Activated CD4-positive, alpha-beta T cell treated with anti-CD3 and anti-CD28 coated beads, Interleukin-2, amount 10 ng/mL, durations not matched to agents 24 days and 14 days (primary cell): Measurements from ENCODE around the gene CDH4. TPM values are rescaled to one million over a fixed set of nuclear protein-coding genes. Genes with fewer than 3 reads are reported as not detected.

Experiments
- DNase-seq: peaks from one replicate; pipeline ENCODE4 v3.0.0; 2022
- H3K27ac Mint-ChIP-seq: one replicate; pipeline ENCODE4 v1.8.0; 2022; ENCODE audit warnings: mild to moderate bottlenecking, mixed read lengths
- H3K27me3 Mint-ChIP-seq: one replicate; pipeline ENCODE4 v1.8.0; 2022; ENCODE audit warnings: mixed read lengths
- H3K36me3 Mint-ChIP-seq: one replicate; pipeline ENCODE4 v1.8.0; 2022; ENCODE audit warnings: low read depth, mild to moderate bottlenecking, mixed read lengths
- H3K4me1 Mint-ChIP-seq: one replicate; pipeline ENCODE4 v1.8.0; 2021; ENCODE audit warnings: mixed read lengths
- H3K4me3 Mint-ChIP-seq: one replicate; pipeline ENCODE4 v1.8.0; 2022; ENCODE audit warnings: mild to moderate bottlenecking, moderate library complexity, mixed read lengths
- H3K9me3 Mint-ChIP-seq: one replicate; pipeline ENCODE4 v1.8.0; 2021; ENCODE audit warnings: mixed read lengths
- intact Hi-C: fragments of 100-400 bp; cut with micrococcal nuclease; formaldehyde crosslinking; loops from one replicate; pipeline ENCODE4 v1.15.1; 2023
- total RNA-seq: library from RNA; stranded (reverse); gene quantifications from 2 replicates; pipeline ENCODE4 v1.2.3, GENCODE V29; 2022

The CDH4 gene
- total RNA-seq, 1 donor from 2014 or later: not detected

GRCh38 chr20:61650912-61651733, 399.1 kb downstream of the CDH4 start:
- DNase-seq: no peak

GRCh38 chr20:61652146-61652545, 400.1 kb downstream of the CDH4 start:
- no peaks in the 10 kb centered on the region for H3K36me3 Mint-ChIP-seq
- H3K4me3 Mint-ChIP-seq: no peak overlapping the region
- H3K4me1 Mint-ChIP-seq: no peaks in the 10 kb centered on the region
- DNase-seq: no peak
- no peak overlapping the region for H3K27ac Mint-ChIP-seq
- no peaks in the 10 kb centered on the region for H3K9me3 Mint-ChIP-seq
- intact Hi-C loops: no loop called here
- H3K27me3 Mint-ChIP-seq: no peaks in the 10 kb centered on the region

More at GRCh38 chr20:61650912-61651733, 399.1 kb downstream of the CDH4 start:
- intact Hi-C loops: no loop called here
- Mint-ChIP-seq H3K27me3 (no peaks in the 10 kb centered on the region), H3K4me3 (no peak overlapping the region), H3K4me1 (no peaks in the 10 kb centered on the region), H3K36me3 (no peaks in the 10 kb centered on the region), H3K9me3 (no peaks in the 10 kb centered on the region), H3K27ac (no peak overlapping the region)

GRCh38 chr20:61654726-61655125, 402.7 kb downstream of the CDH4 start:
- no peak overlapping the region for H3K27ac Mint-ChIP-seq
- no peaks in the 10 kb centered on the region for H3K9me3 Mint-ChIP-seq
- DNase-seq: no peak
- no peaks in the 10 kb centered on the region for H3K4me1 Mint-ChIP-seq
- H3K27me3 Mint-ChIP-seq: no peaks in the 10 kb centered on the region
- H3K4me3 Mint-ChIP-seq: no peak overlapping the region
- H3K36me3 Mint-ChIP-seq: no peaks in the 10 kb centered on the region
- intact Hi-C loops: no loop called here

- intact Hi-C loops: no loop called here
- DNase-seq: no peak
- no peaks in the 10 kb centered on the region for H3K9me3 Mint-ChIP-seq
- H3K27me3 Mint-ChIP-seq: no peaks in the 10 kb centered on the region
- no peaks in the 10 kb centered on the region for H3K4me1 Mint-ChIP-seq
- no peaks in the 10 kb centered on the region for H3K36me3 Mint-ChIP-seq
- no peak overlapping the region for H3K4me3 Mint-ChIP-seq
- no peak overlapping the region for H3K27ac Mint-ChIP-seq
Measured at GRCh38 chr20:61655591-61655990, 403.5 kb downstream of the CDH4 start.

GRCh38 chr20:61656198-61656597, 404.1 kb downstream of the CDH4 start:
- H3K27ac Mint-ChIP-seq: no peak overlapping the region
- no peaks in the 10 kb centered on the region for H3K9me3 Mint-ChIP-seq
- H3K36me3 Mint-ChIP-seq: no peaks in the 10 kb centered on the region
- intact Hi-C loops: no loop called here
- DNase-seq: no peak
- no peaks in the 10 kb centered on the region for H3K27me3 Mint-ChIP-seq
- no peak overlapping the region for H3K4me3 Mint-ChIP-seq
- no peaks in the 10 kb centered on the region for H3K4me1 Mint-ChIP-seq

GRCh38 chr20:61657721-61658377, 405.8 kb downstream of the CDH4 start:
- H3K27me3 Mint-ChIP-seq: no peaks in the 10 kb centered on the region
- intact Hi-C loops: no loop called here
- no peaks in the 10 kb centered on the region for H3K9me3 Mint-ChIP-seq
- H3K4me1 Mint-ChIP-seq: no peaks in the 10 kb centered on the region
- no peak for DNase-seq
- no peak overlapping the region for H3K4me3 Mint-ChIP-seq
- H3K27ac Mint-ChIP-seq: no peak overlapping the region
- no peaks in the 10 kb centered on the region for H3K36me3 Mint-ChIP-seq

- DNase-seq: no peak
- Mint-ChIP-seq H3K36me3 (no peaks in the 10 kb centered on the region), H3K4me1 (no peaks in the 10 kb centered on the region), H3K9me3 (no peaks in the 10 kb centered on the region), H3K27me3 (no peaks in the 10 kb centered on the region), H3K27ac (no peak overlapping the region), H3K4me3 (no peak overlapping the region)
- intact Hi-C loops: no loop called here
Measured at GRCh38 chr20:61658563-61658962, 406.5 kb downstream of the CDH4 start.

GRCh38 chr20:61659246-61659993, 407.4 kb downstream of the CDH4 start:
- H3K4me3 Mint-ChIP-seq: no peak overlapping the region
- H3K27me3 Mint-ChIP-seq: no peaks in the 10 kb centered on the region
- no peaks in the 10 kb centered on the region for H3K36me3 Mint-ChIP-seq
- no peak overlapping the region for H3K27ac Mint-ChIP-seq
- no peak for DNase-seq
- intact Hi-C loops: no loop called here
- H3K9me3 Mint-ChIP-seq: no peaks in the 10 kb centered on the region
- no peaks in the 10 kb centered on the region for H3K4me1 Mint-ChIP-seq

GRCh38 chr20:61659994-61660346, 407.9 kb downstream of the CDH4 start:
- intact Hi-C loops: no loop called here
- H3K4me3 Mint-ChIP-seq: no peak overlapping the region

GRCh38 chr20:61660559-61660958, 408.5 kb downstream of the CDH4 start:
- no peak for DNase-seq
- intact Hi-C loops: no loop called here
- H3K27me3 Mint-ChIP-seq: no peaks in the 10 kb centered on the region
- no peaks in the 10 kb centered on the region for H3K9me3 Mint-ChIP-seq
- H3K4me1 Mint-ChIP-seq: no peaks in the 10 kb centered on the region
- H3K27ac Mint-ChIP-seq: no peak overlapping the region
- no peak overlapping the region for H3K4me3 Mint-ChIP-seq
- H3K36me3 Mint-ChIP-seq: no peaks in the 10 kb centered on the region

More at GRCh38 chr20:61659994-61660346, 407.9 kb downstream of the CDH4 start:
- Mint-ChIP-seq H3K9me3 (no peaks in the 10 kb centered on the region), H3K27me3 (no peaks in the 10 kb centered on the region), H3K27ac (no peak overlapping the region), H3K4me1 (no peaks in the 10 kb centered on the region), H3K36me3 (no peaks in the 10 kb centered on the region)
- DNase-seq: no peak

- Mint-ChIP-seq H3K27me3 (no peaks in the 10 kb centered on the region), H3K27ac (no peak overlapping the region), H3K4me1 (no peaks in the 10 kb centered on the region), H3K9me3 (no peaks in the 10 kb centered on the region), H3K4me3 (no peak overlapping the region), H3K36me3 (no peaks in the 10 kb centered on the region)
- no peak for DNase-seq
- intact Hi-C loops: no loop called here
Measured at GRCh38 chr20:61661025-61661424, 409.0 kb downstream of the CDH4 start.

GRCh38 chr20:61661583-61661982, 409.5 kb downstream of the CDH4 start:
- H3K27me3 Mint-ChIP-seq: no peaks in the 10 kb centered on the region
- intact Hi-C loops: no loop called here
- no peaks in the 10 kb centered on the region for H3K36me3 Mint-ChIP-seq
- DNase-seq: no peak
- no peak overlapping the region for H3K4me3 Mint-ChIP-seq
- H3K27ac Mint-ChIP-seq: no peak overlapping the region
- no peaks in the 10 kb centered on the region for H3K9me3 Mint-ChIP-seq
- H3K4me1 Mint-ChIP-seq: no peaks in the 10 kb centered on the region

- H3K4me1 Mint-ChIP-seq: no peaks in the 10 kb centered on the region
- no peaks in the 10 kb centered on the region for H3K36me3 Mint-ChIP-seq
Measured at GRCh38 chr20:61662226-61662967, 410.3 kb downstream of the CDH4 start.

GRCh38 chr20:61662968-61663331, 410.9 kb downstream of the CDH4 start:
- Mint-ChIP-seq H3K27me3 (no peaks in the 10 kb centered on the region), H3K4me1 (no peaks in the 10 kb centered on the region), H3K27ac (no peak overlapping the region), H3K36me3 (no peaks in the 10 kb centered on the region), H3K4me3 (no peak overlapping the region), H3K9me3 (no peaks in the 10 kb centered on the region)
- DNase-seq: no peak
- intact Hi-C loops: no loop called here

More at GRCh38 chr20:61662226-61662967, 410.3 kb downstream of the CDH4 start:
- Mint-ChIP-seq H3K9me3 (no peaks in the 10 kb centered on the region), H3K4me3 (no peak overlapping the region), H3K27ac (no peak overlapping the region), H3K27me3 (no peaks in the 10 kb centered on the region)
- DNase-seq: no peak
- intact Hi-C loops: no loop called here
